Hepatocyte (in vitro differentiated cells): ENCODE measurements around the gene SCNN1B.

Experiments used
- CTCF ChIP-seq: fragments of 200-600 bp; sonication (generic); IDR thresholded peaks from 2 replicates; pipeline ENCODE4 v1.5.1; 2016; ENCODE audit warnings: antibody characterized with exemption, mild to moderate bottlenecking; ENCODE audit not compliant: poor library complexity
- EZH2 ChIP-seq: fragments of 200-600 bp; sonication (generic); IDR thresholded peaks from 2 replicates; pipeline ENCODE4 v1.6.1; 2016; ENCODE audit warnings: antibody characterized with exemption, mild to moderate bottlenecking, borderline replicate concordance

DNA sequence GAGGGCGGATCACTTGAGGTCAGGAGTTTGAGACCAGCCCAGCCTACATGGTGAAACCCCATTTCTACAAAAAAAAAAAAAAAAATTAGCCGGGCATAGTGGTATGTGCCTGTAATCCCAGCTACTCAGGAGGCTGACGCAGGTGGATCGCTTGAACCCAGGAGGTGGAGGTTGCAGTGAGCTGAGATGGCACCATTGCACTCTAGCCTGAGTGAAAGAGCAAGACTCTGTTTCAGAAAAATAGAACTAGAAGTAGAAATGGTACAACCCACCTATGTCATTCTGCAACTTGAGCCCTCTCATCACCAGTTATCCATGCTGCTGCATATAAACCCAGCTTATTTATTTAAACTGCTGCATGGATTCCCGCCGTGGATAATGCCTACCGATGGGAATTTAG lies 1.6 kb downstream of the SCNN1B start:
- no peak for TF ChIP-seq CTCF
- no peak for TF ChIP-seq EZH2
